Myocyte (in vitro differentiated cells): ENCODE measurements around the gene FER. TPM values are rescaled to one million over a fixed set of nuclear protein-coding genes. Genes with fewer than 3 reads are reported as not detected.
A peak's percentile ranks its signal among the peaks of the same experiment; 100 is the strongest.
"Not testable (repeated sequence)": the region's sequence is repeated elsewhere in the genome, so short reads cannot be mapped to it uniquely, and the experiment has no call there.

Source experiments
- DNase-seq: peaks from one replicate; pipeline ENCODE4 v3.0.0-alpha.2; 2012; ENCODE audit warnings: low read depth
- total RNA-seq: library from RNA; depleted of rRNA; stranded (reverse); fragments of >200 nt; gene quantifications from 2 replicates; pipeline ENCODE4 v1.2.3, GENCODE V29; 2014

The FER gene
- total RNA-seq, 1 donor from 2014 or later = 13.9 TPM

GRCh38 chr5:108747111-108747773 is 455 bp upstream of the FER start:
- DNase-seq = no peak

GRCh38 chr5:108748401-108749127 is 867 bp downstream of the FER start:
- peak; percentile 99 for DNase-seq

GRCh38 chr5:108749128-108749861 is 1.6 kb downstream of the FER start:
- DNase-seq = peak; percentile 22

- peak; percentile 15 for DNase-seq
Observed at GRCh38 chr5:108753331-108753730, 5.6 kb downstream of the FER start.

GRCh38 chr5:108753877-108754276 is 6.2 kb downstream of the FER start:
- DNase-seq = peak; percentile 32

- DNase-seq = no peak
Observed at GRCh38 chr5:108760512-108760911, 12.8 kb downstream of the FER start.

- DNase-seq = no peak
Observed at GRCh38 chr5:108762660-108763059, 15.0 kb downstream of the FER start.

GRCh38 chr5:108763222-108763916 is 15.7 kb downstream of the FER start:
- DNase-seq = no peak

- DNase-seq = no peak
Observed at GRCh38 chr5:108765647-108766046, 17.9 kb downstream of the FER start.

- not testable (repeated sequence) for DNase-seq
Observed at GRCh38 chr5:108766916-108767315, 19.2 kb downstream of the FER start.

GRCh38 chr5:108769352-108769751 is 21.7 kb downstream of the FER start:
- no peak for DNase-seq

- no peak for DNase-seq
Observed at GRCh38 chr5:108772626-108773025, 24.9 kb downstream of the FER start.

GRCh38 chr5:108773330-108773729 is 25.6 kb downstream of the FER start:
- DNase-seq = no peak

- not testable (repeated sequence) for DNase-seq
Observed at GRCh38 chr5:108774079-108774478, 26.4 kb downstream of the FER start.

GRCh38 chr5:108777582-108777981 is 29.9 kb downstream of the FER start:
- DNase-seq = not testable (repeated sequence)

- DNase-seq = not testable (repeated sequence)
Observed at GRCh38 chr5:108784577-108784976, 36.9 kb downstream of the FER start.

GRCh38 chr5:108786806-108787483 is 39.2 kb downstream of the FER start:
- peak; percentile 23 for DNase-seq

- peak; percentile 45 for DNase-seq
Observed at GRCh38 chr5:108788142-108788541, 40.4 kb downstream of the FER start.

- no peak for DNase-seq
Observed at GRCh38 chr5:108793207-108793606, 45.5 kb downstream of the FER start.

GRCh38 chr5:108794349-108794748 is 46.7 kb downstream of the FER start:
- DNase-seq = not testable (repeated sequence)

GRCh38 chr5:108797396-108797795 is 49.7 kb downstream of the FER start:
- DNase-seq = no peak
